Retinal pigment epithelial cell (primary cell): ENCODE measurements around the gene ACSM3.
"Not testable (repeated sequence)": the region's sequence is repeated elsewhere in the genome, so short reads cannot be mapped to it uniquely, and the experiment has no call there.

Experiments used
- DNase-seq: peaks from one replicate; pipeline ENCODE4 v3.0.0-alpha.2; 2010; ENCODE audit warnings: low read depth
- H3K4me3 ChIP-seq: 2 replicates; pipeline ENCODE4 v1.5.1; 2011; ENCODE audit warnings: mild to moderate bottlenecking, low read length, control low read depth, moderate library complexity
- TF ChIP-seq, protein P1 (sequence below): conservative IDR thresholded peaks from 2 replicates; pipeline ENCODE4 v1.5.1; 2011; ENCODE audit warnings: low read depth, low read length, control low read depth, inconsistent platforms

The ACSM3 gene

DNA sequence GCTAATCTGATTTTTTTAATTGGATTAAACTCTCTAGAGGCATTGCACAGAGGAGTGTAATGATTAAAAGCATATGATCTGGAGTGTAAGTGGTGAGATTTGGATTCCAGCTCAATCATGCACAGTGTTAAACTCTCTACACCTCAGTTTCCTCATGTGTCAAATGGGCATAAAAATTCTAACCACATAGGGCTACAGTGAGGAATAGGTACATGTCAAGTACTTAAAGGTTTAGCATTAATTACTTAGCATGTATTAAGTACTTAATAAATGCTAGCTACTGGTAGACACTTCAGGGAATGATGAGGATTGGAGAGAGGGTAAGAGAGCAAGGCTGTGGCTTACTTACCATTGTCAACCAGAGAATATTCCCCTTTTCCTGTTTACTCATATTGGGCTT lies 25.3 kb downstream of the ACSM3 start:
- TF ChIP-seq, protein P1, sequence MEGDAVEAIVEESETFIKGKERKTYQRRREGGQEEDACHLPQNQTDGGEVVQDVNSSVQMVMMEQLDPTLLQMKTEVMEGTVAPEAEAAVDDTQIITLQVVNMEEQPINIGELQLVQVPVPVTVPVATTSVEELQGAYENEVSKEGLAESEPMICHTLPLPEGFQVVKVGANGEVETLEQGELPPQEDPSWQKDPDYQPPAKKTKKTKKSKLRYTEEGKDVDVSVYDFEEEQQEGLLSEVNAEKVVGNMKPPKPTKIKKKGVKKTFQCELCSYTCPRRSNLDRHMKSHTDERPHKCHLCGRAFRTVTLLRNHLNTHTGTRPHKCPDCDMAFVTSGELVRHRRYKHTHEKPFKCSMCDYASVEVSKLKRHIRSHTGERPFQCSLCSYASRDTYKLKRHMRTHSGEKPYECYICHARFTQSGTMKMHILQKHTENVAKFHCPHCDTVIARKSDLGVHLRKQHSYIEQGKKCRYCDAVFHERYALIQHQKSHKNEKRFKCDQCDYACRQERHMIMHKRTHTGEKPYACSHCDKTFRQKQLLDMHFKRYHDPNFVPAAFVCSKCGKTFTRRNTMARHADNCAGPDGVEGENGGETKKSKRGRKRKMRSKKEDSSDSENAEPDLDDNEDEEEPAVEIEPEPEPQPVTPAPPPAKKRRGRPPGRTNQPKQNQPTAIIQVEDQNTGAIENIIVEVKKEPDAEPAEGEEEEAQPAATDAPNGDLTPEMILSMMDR, result no peak
- no peak overlapping the region for H3K4me3 ChIP-seq
- DNase-seq, result no peak

DNA sequence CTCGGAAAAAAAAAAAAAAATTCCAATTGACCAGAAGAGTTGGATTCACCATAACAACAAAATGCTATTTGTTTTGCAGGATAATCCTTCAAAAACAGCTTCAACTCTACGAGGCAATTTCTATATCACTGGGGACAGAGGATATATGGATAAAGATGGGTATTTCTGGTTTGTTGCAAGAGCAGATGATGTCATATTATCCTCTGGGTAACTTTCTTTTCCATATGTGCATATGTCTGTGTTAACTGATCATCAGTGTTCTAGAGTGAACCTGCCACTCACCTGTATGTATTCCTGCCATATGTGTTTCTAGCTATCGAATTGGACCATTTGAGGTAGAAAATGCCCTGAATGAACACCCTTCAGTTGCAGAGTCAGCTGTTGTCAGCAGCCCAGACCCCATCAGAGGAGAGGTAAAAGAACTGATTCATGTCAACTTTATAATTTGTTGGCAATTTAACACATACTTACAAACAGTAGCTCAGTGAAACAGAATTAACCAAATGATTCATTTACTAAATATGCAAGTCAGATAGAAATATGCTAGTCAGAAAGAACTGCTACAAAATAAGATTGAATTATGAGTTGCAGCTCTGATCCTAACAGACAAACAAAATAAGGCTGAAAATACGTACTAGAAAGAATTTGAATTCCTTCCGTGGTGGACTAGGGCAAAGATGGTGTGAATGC lies 28.3 kb downstream of the ACSM3 start:
- peak; percentile 34 for DNase-seq
- H3K4me3 ChIP-seq, result no peak overlapping the region
- TF ChIP-seq, protein P1, result no peak

DNA sequence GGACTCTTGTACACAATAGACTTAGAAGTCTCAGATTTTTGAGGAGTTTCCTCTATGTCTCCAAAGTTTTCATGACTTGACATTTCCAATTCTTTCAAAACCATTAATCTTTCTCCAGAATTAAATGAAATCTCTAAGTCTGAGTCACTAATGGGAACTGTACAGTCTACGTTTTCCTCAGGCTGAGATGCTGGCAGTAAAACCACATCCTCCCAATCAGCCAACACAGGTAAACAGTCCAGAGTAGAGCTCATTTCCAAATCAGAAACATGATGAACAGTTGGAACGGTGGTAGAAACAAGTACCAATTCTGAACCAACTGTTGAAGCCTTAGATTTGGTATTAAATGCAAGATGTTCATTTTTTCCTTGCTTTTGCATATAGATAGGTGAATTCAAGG lies 34.5 kb downstream of the ACSM3 start:
- H3K4me3 ChIP-seq, result no peak overlapping the region
- DNase-seq, result no peak
- TF ChIP-seq, protein P1, result no peak

DNA sequence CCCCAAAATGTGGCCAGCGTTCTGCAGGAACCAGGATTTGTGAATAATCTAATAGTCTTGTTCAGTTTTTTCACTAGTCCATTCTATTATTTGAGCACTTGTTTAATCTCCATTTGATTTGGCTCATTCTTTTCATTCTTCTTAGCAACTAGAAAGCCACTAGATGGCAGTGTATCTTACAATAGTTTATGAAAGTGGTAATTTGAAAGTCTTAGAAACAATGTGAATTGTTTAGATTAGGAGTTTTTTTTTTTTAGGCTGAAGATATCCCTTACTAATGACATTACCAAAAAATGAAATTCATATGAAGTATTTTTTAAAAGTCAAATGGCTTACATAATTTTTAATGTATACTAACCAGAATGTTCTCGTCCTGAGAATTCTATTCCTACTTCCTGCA lies 35.8 kb downstream of the ACSM3 start:
- no peak overlapping the region for H3K4me3 ChIP-seq
- TF ChIP-seq, protein P1, result peak; percentile 56
- DNase-seq, result no peak

DNA sequence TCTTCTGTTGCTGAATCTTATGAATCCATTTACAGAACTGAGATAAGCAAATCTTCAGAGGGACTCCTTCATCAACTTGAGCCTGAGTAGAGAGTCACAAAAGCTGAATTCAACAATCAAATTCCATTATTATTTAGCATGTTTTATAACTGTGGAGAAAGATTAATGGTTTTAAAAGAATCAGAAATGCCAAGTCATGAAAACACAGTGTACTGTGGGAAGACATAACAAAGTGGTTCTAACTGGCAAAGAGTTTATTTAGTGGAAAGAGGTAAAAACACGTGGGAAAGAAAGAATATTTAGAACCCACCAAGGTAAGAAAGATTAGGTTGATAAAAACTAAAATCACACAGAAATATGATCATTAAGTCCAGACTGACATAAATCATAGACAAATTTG lies 37.5 kb downstream of the ACSM3 start:
- TF ChIP-seq, protein P1, result no peak
- no peak for DNase-seq
- H3K4me3 ChIP-seq, result no peak overlapping the region

DNA sequence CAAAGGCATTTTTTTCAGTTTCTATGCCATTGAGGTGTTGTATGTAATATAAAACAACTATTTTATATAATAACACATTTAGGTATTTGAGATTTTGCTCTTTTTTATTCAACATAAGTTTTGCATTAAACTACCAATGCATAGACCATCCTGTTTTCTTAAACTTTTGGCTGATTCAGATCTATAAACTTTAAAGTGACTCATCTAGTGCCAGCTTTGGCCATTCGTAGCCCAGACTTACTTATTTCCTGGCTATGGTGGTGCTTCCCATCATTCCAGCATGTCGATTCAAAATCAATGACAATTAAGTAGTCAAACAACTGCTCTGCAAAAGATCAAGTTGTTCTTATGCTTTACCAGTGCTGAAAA lies 39.4 kb downstream of the ACSM3 start:
- no peak for DNase-seq
- H3K4me3 ChIP-seq, result no peak overlapping the region
- TF ChIP-seq, protein P1, result no peak

DNA sequence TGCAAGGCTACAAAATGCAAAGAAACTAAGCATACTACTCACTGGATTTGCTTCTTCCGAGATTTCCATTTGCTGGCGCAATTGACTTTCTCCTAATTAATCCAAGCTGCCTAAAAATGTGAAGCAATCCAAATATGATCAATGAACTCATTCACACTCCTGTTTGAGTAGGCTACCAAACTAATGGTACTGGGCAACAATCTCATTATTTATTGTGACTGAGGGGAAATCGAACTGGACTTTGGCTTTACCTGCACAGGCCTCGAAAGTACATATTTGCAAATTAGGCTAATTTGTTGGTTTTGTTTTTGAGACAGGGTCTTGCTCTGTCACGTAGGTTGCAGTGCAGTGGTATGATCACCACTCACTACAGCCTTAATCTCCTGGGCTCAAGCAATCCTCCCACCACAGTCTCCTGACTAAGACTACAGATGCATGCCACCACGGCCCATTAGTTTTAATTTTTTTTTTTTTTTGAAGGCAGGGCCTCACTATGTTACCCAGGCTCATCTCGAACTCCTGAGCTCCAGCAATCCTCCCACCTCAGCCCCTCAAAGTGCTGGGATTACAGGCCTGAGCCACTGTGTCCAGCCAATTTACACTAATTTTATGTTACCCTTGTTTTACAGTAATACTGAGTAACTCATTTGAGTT lies 39.9 kb downstream of the ACSM3 start:
- TF ChIP-seq, protein P1, result no peak
- no peak for DNase-seq
- H3K4me3 ChIP-seq, result no peak overlapping the region

DNA sequence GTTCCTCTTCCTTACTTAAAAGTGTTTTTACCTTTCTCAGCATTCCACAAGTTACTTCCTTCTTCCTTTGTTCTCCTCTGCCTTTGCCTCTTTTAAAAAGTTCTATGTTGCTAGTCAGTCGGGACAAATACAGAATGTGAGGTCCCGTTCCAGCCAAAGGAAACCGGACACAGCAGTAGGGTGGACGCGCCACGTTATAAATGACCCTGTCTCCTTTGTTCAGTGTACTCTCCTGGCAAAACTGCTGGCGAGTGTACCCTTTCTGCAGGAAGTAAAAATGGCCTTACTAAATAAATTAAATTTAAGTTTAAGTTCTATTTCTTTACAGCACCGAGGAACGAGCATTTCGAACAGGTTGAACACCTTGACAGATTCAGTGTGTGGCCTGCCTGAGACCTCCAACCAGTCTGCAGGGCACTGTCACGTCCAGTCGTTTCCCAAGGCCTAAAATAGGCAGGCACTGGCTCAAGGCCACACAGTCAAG lies 41.9 kb downstream of the ACSM3 start:
- peak overlapping the region; percentile 86 for H3K4me3 ChIP-seq
- DNase-seq, result not testable (repeated sequence)
